GM18526 (cell line): ENCODE results near the gene LRRC37A2.
"Not testable (repeated sequence)": the region's sequence is repeated elsewhere in the genome, so short reads cannot be mapped to it uniquely, and the experiment has no call there.

Experiments
- POLR2A ChIP-seq: IDR thresholded peaks from 3 replicates; pipeline ENCODE4 v1.6.1; 2011; ENCODE audit not compliant: insufficient read length; ENCODE audit errors: extremely low read depth

The LRRC37A2 gene

GRCh38 chr17:46512168-46512567, at the start of gene LRRC37A2:
LRRC37A2 (plus strand) TSS chr17:46512468; CDS start chr17:46512713, 245 bp downstream.
- TF ChIP-seq POLR2A = not testable (repeated sequence)

GRCh38 chr17:46579083-46580075, 67.1 kb downstream of the LRRC37A2 start, which contains the start of gene ARL17A:
ARL17A (minus strand) TSS chr17:46579691; CDS start chr17:46576322, 3,369 bp downstream.
- not testable (repeated sequence) for TF ChIP-seq POLR2A

- TF ChIP-seq POLR2A = not testable (repeated sequence)
These were observed 78.2 kb downstream of the LRRC37A2 start, which contains the start of gene NSF for GRCh38 chr17:46590157-46591146. NSF (plus strand) TSS chr17:46590669; CDS start chr17:46590776, 107 bp downstream.
